Karpas-422 (cell line): ENCODE results near the gene RPS6KA4. TPM values are rescaled to one million over a fixed set of nuclear protein-coding genes. Genes with fewer than 3 reads are reported as not detected.

Experiments used
- DNase-seq: peaks from one replicate; pipeline ENCODE4 v3.0.0-alpha.2; 2015
- H2AFZ ChIP-seq: fragments of 200-600 bp; sonication (generic); 2 replicates; pipeline ENCODE4 v1.6.1; 2014; ENCODE audit warnings: antibody characterized with exemption, low read length, mixed read lengths
- H3K27ac ChIP-seq: fragments of 200-600 bp; sonication (generic); 2 replicates; pipeline ENCODE4 v1.5.1; 2014; ENCODE audit warnings: mild to moderate bottlenecking, low read length, moderate library complexity
- H3K27me3 ChIP-seq: fragments of 200-600 bp; sonication (generic); 2 replicates; pipeline ENCODE4 v1.6.1; 2014; ENCODE audit warnings: low read length, mixed read lengths
- H3K36me3 ChIP-seq: fragments of 200-600 bp; sonication (generic); 2 replicates; pipeline ENCODE4 v1.6.1; 2014; ENCODE audit warnings: low read length, mixed read lengths; ENCODE audit not compliant: insufficient read depth
- H3K4me1 ChIP-seq: fragments of 200-600 bp; sonication (generic); 2 replicates; pipeline ENCODE4 v1.6.1; 2014; ENCODE audit warnings: mild to moderate bottlenecking, low read length, mixed read lengths
- H3K4me2 ChIP-seq: fragments of 200-600 bp; sonication (generic); 2 replicates; pipeline ENCODE4 v1.6.1; 2014; ENCODE audit warnings: low read length, low read depth, mild to moderate bottlenecking; ENCODE audit not compliant: poor library complexity, severe bottlenecking
- H3K4me3 ChIP-seq: fragments of 200-600 bp; sonication (generic); 2 replicates; pipeline ENCODE4 v1.5.1; 2014; ENCODE audit warnings: mild to moderate bottlenecking, antibody characterized with exemption, low read length, mixed read lengths
- H3K79me2 ChIP-seq: fragments of 200-600 bp; sonication (generic); 2 replicates; pipeline ENCODE4 v1.6.1; 2014; ENCODE audit warnings: mild to moderate bottlenecking, low read length, mixed read lengths
- H3K9ac ChIP-seq: fragments of 200-600 bp; sonication (generic); 2 replicates; pipeline ENCODE4 v1.6.0; 2014; ENCODE audit warnings: low read length
- H3K9me2 ChIP-seq: fragments of 200-600 bp; sonication (generic), shearing (Covaris generic); replicated peaks from 2 replicates; pipeline ENCODE4 v1.6.0; 2014; ENCODE audit warnings: mild to moderate bottlenecking, low read length, moderate library complexity; ENCODE audit not compliant: insufficient read depth
- H3K9me3 ChIP-seq: fragments of 300-700, 200-600 bp; sonication (generic); 2 replicates; pipeline ENCODE4 v1.6.1; 2014; ENCODE audit warnings: low read length, mixed read lengths
- H4K20me1 ChIP-seq: fragments of 200-600 bp; sonication (generic); 2 replicates; pipeline ENCODE4 v1.6.1; 2014; ENCODE audit warnings: mild to moderate bottlenecking, antibody characterized with exemption, low read length, low read depth; ENCODE audit not compliant: insufficient read depth
- total RNA-seq: library from RNA; depleted of rRNA; stranded (reverse); fragments of >200 nt; shearing (Covaris generic); gene quantifications from 2 replicates; pipeline ENCODE4 v1.2.3, GENCODE V29; 2014; ENCODE audit warnings: low replicate concordance

Gene RPS6KA4
- total RNA-seq, 1 experiment from 2014 or later, result 17.1 TPM

DNA sequence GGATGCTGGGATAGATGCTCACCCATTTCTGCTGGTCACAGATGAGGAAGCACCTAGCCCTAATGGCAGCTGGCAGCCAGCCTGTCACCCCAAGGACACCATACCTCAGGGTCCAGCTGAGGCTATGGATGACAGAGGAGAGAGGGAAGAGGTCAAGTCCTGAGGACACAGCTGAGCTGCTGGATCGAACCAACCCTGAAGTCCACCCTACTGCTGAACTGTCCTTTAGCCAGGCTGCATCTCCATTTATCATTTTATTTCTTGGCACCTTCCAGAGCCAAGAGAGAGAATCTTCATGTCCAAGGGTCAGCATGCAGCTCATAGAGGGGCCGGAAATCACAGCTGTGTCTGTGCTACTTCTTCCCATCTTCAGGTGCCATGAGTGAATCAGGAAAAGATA lies 30.9 kb downstream of the RPS6KA4 start:
- Histone ChIP-seq H3K27ac (no peak overlapping the region), H3K4me1 (no peaks in the 10 kb centered on the region; the same call in 1 of the 2 replicates), H3K9me3 (no peaks in the 10 kb centered on the region), H3K36me3 (no peaks in the 10 kb centered on the region), H3K9ac (no peak overlapping the region), H3K79me2 (no peaks in the 10 kb centered on the region), H3K27me3 (no peaks in the 10 kb centered on the region), H3K9me2 (no peaks in the 10 kb centered on the region), H3K4me3 (no peak overlapping the region), H2AFZ (no peak overlapping the region), H4K20me1 (no peaks in the 10 kb centered on the region), H3K4me2 (no peak overlapping the region)
- no peak for DNase-seq

DNA sequence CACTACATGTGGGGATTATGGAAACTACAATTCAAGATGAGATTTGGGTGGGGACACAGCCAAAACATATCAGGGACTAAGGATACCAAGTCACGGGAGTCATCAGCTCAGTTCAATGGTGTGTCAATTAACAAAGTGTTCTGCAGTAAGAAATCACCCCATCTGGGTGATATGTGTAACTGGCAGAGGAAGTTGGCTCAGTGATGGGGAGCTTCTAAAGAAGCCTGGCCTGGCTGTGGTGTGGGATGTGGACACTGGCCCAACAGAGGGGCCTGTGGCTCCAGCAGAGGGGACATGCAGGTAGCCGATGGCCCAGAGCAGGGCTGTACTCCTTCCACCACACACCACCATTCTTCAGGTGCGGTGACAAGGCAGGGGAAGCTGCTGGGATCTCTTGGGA lies 31.6 kb downstream of the RPS6KA4 start:
- no peaks in the 10 kb centered on the region for H3K9me2 ChIP-seq
- H4K20me1 ChIP-seq, result no peaks in the 10 kb centered on the region
- H3K4me2 ChIP-seq, result no peak overlapping the region

DNA sequence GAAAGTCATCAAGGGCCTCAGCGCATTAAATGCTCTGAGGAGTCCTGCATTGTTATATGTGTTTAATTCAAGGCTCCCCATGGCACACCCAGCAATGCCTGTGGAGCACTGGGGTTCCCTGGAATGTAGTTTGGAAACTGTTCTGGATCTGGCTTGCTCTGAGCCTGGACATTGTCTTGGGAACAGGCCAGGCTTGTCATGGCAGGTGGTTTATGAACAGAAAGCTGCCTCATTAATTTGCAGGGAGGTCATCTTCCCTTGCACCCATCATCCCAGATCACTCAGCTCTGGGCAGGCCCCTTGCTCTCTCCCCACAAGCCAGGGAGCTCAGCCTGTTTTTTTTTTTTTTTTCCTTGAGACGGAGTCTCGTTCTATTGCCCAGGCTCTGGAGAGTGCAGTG lies 32.9 kb downstream of the RPS6KA4 start:
- Histone ChIP-seq H2AFZ (no peak overlapping the region), H3K27ac (no peak overlapping the region), H3K4me1 (no peaks in the 10 kb centered on the region), H3K9me2 (no peaks in the 10 kb centered on the region), H3K36me3 (no peaks in the 10 kb centered on the region), H4K20me1 (no peaks in the 10 kb centered on the region), H3K4me2 (no peak overlapping the region), H3K27me3 (no peaks in the 10 kb centered on the region), H3K9me3 (no peaks in the 10 kb centered on the region), H3K79me2 (no peaks in the 10 kb centered on the region), H3K4me3 (no peak overlapping the region), H3K9ac (no peak overlapping the region)
- DNase-seq, result no peak

More for the DNA sequence above, 31.6 kb downstream of the RPS6KA4 start:
- no peak overlapping the region for H3K9ac ChIP-seq
- H3K27me3 ChIP-seq, result no peaks in the 10 kb centered on the region
- no peak for DNase-seq
- no peak overlapping the region for H2AFZ ChIP-seq
- no peaks in the 10 kb centered on the region for H3K36me3 ChIP-seq
- H3K4me3 ChIP-seq, result no peak overlapping the region
- H3K27ac ChIP-seq, result no peak overlapping the region
- no peaks in the 10 kb centered on the region for H3K79me2 ChIP-seq
- H3K9me3 ChIP-seq, result no peaks in the 10 kb centered on the region
- H3K4me1 ChIP-seq, result no peaks in the 10 kb centered on the region; the same call in 1 of the 2 replicates

DNA sequence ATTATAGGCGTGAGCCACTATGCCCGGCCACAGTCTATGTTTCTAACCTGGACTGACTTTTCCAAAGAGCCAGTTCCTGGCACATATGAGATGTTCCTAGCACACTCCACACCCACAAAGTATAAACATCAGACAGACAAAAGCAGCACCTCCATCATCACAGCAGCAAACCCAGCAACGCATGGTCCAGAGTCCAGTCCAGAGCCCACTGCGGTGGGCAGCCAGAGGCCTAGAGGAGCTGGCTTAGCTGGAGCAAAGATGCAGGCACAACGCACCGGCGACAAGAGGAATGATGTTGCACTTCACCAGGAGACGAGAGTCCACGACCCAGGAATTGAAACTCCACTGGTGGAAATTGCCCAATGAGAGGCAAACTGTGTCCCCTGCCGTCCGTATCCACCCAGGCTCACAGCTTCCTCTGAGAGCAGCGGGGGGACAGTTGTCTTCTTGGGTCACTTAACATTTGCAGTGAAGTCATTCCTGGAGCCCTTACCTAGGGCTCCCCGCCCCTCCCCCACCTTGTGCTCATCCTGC lies 36.6 kb downstream of the RPS6KA4 start:
- Histone ChIP-seq H4K20me1 (no peaks in the 10 kb centered on the region), H2AFZ (no peak overlapping the region)

DNA sequence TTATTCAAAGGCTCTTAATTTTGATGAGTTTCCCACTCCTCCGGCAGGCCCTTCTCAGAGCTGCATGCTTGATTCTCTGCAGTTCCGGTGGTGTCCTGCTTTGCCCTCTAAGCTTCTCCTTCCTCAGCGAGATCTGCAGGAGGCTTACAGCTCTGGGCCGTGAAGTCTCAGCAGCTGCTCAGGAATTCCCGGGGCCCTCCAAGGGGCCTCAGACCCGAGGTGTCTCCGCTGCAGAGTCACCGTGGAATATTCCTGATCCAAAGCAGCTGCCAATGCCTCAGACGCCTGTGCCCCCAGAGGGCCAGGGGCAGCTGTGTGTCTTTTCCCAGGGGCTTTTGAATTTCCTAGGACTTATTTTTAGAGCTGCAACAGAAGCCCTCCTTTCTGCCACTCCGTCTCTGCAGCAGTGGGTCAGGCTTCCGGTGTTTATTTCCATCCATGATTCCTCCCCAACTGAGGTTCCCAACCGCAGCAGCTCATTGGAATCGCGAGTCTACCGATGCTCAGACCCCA lies 37.2 kb downstream of the RPS6KA4 start:
- H3K9me3 ChIP-seq, result no peaks in the 10 kb centered on the region
- no peak overlapping the region for H3K27ac ChIP-seq
- H3K79me2 ChIP-seq, result no peaks in the 10 kb centered on the region
- no peaks in the 10 kb centered on the region for H4K20me1 ChIP-seq
- no peaks in the 10 kb centered on the region for H3K4me1 ChIP-seq
- H3K4me3 ChIP-seq, result no peak overlapping the region
- H3K9me2 ChIP-seq, result no peaks in the 10 kb centered on the region
- DNase-seq, result no peak
- H3K36me3 ChIP-seq, result no peaks in the 10 kb centered on the region
- no peak overlapping the region for H3K9ac ChIP-seq
- H2AFZ ChIP-seq, result no peak overlapping the region
- no peaks in the 10 kb centered on the region; the same call in 1 of the 2 replicates for H3K27me3 ChIP-seq
- H3K4me2 ChIP-seq, result no peak overlapping the region

More for the DNA sequence above, 36.6 kb downstream of the RPS6KA4 start:
- Histone ChIP-seq H3K27me3 (no peaks in the 10 kb centered on the region; the same call in 1 of the 2 replicates), H3K4me3 (no peak overlapping the region), H3K9ac (no peak overlapping the region), H3K4me1 (no peaks in the 10 kb centered on the region), H3K4me2 (no peak overlapping the region), H3K27ac (no peak overlapping the region), H3K79me2 (no peaks in the 10 kb centered on the region), H3K36me3 (no peaks in the 10 kb centered on the region), H3K9me2 (no peaks in the 10 kb centered on the region), H3K9me3 (no peaks in the 10 kb centered on the region)
- DNase-seq, result no peak

DNA sequence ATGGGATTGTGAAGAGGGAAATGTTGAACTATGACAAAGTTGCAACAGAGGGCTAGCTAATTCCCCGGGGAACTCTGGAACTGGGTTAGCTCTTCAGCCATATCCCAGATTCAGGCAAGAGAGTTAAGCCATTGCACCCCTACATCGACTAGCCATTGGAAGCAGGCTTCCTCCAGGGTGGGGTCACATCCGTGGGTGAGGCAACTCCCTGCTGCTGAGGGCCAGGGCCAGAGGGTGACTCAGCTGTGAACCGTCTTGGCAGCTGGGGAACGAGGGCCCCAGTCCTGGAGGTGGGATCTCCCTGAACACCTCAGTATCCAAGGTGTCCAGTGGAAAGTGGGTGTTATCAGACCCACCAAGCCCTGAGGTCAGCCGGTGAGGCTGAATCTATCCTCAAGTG lies 41.1 kb downstream of the RPS6KA4 start:
- H3K9me3 ChIP-seq, result no peaks in the 10 kb centered on the region
- no peaks in the 10 kb centered on the region for H3K36me3 ChIP-seq
- no peak overlapping the region for H3K4me3 ChIP-seq
- no peak for DNase-seq
- no peak overlapping the region for H3K27ac ChIP-seq
- no peaks in the 10 kb centered on the region for H3K9me2 ChIP-seq
- no peak overlapping the region for H2AFZ ChIP-seq
- no peaks in the 10 kb centered on the region for H4K20me1 ChIP-seq
- H3K9ac ChIP-seq, result no peak overlapping the region
- no peaks in the 10 kb centered on the region for H3K79me2 ChIP-seq
- no peaks in the 10 kb centered on the region for H3K4me1 ChIP-seq
- no peak overlapping the region for H3K4me2 ChIP-seq
- no peaks in the 10 kb centered on the region; the same call in 1 of the 2 replicates for H3K27me3 ChIP-seq

DNA sequence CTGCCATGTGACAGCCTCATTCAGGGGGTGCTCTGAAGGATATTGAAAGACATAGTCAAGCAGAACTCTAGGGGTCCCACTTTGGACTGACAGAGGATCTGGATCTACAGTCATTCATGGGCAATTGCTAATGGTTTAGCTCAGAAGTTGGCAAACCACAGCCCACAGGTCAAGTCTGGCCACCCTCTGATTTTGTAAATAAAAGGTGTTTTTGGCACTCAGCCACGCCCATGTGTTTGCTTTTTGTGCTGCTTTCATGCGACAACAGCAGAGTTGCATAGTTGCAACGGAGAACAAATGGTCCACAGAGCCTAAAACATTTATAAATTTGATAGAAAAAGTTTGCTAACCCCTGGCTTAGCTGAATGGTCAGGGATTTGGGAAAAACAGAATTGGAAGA lies 41.7 kb downstream of the RPS6KA4 start:
- no peak overlapping the region for H3K4me3 ChIP-seq
- H3K27ac ChIP-seq, result no peak overlapping the region
- H3K4me1 ChIP-seq, result no peaks in the 10 kb centered on the region
- no peak overlapping the region for H3K4me2 ChIP-seq
- H3K9me2 ChIP-seq, result no peaks in the 10 kb centered on the region
- H2AFZ ChIP-seq, result no peak overlapping the region
- H3K9me3 ChIP-seq, result no peaks in the 10 kb centered on the region
- no peaks in the 10 kb centered on the region for H3K36me3 ChIP-seq
- no peaks in the 10 kb centered on the region for H4K20me1 ChIP-seq
- H3K9ac ChIP-seq, result no peak overlapping the region
- no peaks in the 10 kb centered on the region for H3K79me2 ChIP-seq
- no peak for DNase-seq
- no peaks in the 10 kb centered on the region; the same call in 1 of the 2 replicates for H3K27me3 ChIP-seq

DNA sequence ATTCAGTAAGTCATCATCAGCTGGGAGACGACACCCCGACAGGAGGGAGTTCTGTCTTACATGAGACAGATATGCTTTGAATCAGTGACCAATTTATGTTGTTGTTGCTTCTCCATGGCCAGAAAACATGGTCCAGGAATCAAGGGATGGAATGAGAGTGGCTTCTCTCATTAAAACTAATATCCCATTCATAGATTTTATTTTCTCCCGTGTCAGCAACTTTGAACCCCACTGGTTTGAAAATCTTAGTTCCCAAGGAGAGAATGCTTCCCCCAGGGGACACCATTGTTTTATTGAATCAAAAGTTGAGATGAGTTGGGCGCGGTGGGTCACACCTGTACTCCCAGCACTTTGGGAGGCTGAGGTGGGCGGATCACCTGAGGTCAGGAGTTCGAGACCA lies 42.8 kb downstream of the RPS6KA4 start:
- H3K9me2 ChIP-seq, result no peaks in the 10 kb centered on the region
- H3K27me3 ChIP-seq, result no peaks in the 10 kb centered on the region; the same call in 1 of the 2 replicates
- H3K4me1 ChIP-seq, result no peaks in the 10 kb centered on the region
- H4K20me1 ChIP-seq, result no peaks in the 10 kb centered on the region
- no peaks in the 10 kb centered on the region for H3K9me3 ChIP-seq
- DNase-seq, result no peak
- H3K79me2 ChIP-seq, result no peaks in the 10 kb centered on the region
- H2AFZ ChIP-seq, result no peak overlapping the region
- H3K27ac ChIP-seq, result no peak overlapping the region
- no peak overlapping the region for H3K4me2 ChIP-seq
- no peak overlapping the region for H3K4me3 ChIP-seq
- H3K36me3 ChIP-seq, result no peaks in the 10 kb centered on the region
- no peak overlapping the region for H3K9ac ChIP-seq
